T-helper 9 cell (primary cell): Measurements from ENCODE around the gene SLC49A4.

Experiments
- DNase-seq: peaks from one replicate; pipeline ENCODE4 v3.0.0-alpha.2; 2020

The SLC49A4 gene

DNA sequence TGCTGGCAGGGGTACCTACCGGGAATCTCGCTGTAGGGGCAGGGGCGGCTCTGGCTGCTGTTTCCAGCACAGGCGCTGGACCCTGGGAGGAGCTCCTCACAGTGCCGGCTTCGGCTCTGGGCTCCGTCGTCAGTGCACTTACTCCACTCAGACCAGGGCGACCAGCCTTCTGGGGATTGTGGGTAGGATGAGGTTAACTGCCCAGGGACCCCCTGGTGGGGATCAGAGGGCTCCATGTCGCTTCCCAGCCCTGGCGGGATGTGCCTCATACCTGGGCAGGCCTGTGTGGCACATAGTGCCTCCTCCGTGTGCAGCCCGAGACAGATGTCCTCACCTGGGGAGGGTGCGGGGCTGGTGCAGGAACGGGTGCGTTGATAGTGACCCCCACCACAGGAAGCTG is 117.0 kb downstream of the SLC49A4 start:
- DNase-seq: no peak

DNA sequence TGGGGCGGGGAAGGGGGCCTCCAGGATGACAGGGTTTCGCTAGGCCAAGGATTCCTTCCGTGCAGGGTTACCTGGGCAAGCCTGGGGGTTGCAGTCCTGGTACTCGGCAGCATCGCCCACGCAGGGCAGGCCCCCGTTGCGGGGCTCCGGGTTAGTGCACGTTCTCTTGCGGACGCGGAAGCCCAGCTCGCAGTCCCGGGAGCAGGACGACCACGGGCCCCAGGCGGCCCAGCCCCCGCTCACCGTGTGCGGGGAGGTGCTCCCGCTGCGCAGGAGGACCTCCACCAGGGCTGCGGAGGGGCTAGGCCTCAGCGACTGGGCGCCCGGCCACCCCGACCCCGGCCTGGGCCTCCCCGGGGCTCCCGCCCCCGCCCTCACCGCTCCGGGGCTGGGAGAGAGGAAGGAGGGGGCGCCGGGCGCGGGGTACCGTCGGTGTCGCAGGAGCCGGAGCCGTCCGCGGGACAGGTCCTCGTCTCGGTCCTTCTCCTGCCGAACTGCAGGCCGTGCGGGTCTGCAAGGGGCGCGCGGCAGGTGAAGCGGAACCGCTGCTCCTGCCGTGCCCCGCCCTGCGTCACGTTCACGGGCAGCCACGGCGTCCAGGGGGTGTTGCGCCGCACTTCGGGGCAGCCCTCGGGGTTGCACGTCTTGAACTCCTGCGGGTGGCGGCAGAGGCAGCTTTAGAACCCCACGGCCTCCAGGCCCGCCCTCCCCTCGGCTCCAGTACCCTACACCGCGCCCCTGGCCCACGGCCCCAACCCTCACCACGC is 118.1 kb downstream of the SLC49A4 start:
- DNase-seq: no peak

DNA sequence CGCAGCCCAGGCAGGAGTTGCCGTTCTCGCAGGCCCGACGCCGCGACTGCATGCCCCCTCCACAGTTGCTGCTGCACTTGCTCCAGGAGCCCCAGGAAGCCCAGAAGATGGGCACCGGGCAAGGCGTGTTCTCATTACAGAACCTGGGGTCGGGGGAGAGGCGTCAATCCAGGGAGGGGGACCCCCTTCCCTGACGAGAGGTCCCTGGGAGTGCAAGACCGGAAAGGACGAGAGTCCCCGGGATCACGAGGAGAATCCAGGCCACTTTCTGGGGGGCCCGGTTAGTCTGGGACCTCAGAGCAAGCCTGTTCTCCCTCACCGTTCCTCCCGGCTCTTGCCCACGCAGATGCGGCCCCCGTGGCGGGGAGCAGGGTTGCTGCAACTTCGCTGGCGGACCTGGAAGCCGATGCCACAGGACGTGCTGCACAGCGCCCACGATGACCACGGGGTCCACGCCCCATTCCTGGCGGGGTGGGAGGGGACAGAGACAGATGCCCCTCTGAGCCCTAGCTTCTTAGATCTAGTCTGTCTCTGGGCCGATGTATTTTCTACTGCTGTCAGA is 118.8 kb downstream of the SLC49A4 start:
- no peak for DNase-seq

DNA sequence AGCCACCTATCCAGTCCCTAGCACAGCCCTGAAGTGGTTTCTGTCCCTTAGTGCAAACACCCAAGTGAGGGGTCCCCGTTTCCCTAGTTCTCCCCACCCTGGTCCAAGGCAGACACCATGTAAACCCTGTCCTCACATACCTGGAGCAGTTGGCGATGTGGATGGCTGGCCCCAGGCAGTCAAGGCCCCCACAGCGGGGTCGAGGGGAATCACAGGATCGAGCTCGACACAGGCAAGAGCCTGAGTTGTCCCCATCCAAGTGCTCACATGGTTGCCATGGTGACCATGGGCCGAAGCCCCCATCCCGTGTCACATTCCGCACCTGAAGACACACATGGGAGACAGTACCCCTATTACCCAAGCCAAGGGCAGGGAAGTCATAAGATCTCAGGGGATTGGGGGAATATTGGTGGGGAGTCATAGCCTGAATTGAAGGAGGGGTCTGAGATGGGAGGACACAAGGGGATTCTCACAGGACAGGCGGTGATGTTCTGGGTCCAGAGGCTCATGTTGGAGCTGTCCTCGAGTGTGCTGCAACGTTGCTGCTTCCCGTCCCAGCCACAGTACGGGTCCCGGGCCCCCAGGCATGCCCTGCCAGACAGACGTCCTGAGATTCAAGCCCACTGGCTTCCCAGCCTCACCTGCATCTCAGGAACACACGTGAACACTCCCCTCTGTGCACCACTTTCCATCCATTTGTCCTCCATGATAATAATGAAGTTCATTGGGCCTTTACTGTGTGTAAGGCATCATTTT is 120.6 kb downstream of the SLC49A4 start:
- DNase-seq: no peak

DNA sequence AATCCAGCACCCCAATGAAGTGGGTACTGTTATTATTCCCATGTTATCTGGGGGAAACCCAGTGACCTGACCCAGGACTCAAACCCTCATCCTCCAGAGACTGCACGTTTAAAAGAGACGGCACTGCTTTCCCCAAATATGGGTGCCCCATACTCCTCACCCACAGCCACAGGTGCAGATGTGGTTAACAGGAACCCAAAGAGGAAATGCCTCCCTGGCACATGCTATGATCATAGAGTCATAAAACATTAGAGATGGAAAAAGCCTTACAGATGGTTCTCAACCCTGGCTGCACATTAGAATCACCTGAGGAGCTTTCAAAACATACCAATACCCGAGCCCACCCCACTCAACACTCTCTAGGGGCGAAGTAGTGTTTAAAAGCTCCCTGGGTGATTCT is 121.2 kb downstream of the SLC49A4 start:
- no peak for DNase-seq

DNA sequence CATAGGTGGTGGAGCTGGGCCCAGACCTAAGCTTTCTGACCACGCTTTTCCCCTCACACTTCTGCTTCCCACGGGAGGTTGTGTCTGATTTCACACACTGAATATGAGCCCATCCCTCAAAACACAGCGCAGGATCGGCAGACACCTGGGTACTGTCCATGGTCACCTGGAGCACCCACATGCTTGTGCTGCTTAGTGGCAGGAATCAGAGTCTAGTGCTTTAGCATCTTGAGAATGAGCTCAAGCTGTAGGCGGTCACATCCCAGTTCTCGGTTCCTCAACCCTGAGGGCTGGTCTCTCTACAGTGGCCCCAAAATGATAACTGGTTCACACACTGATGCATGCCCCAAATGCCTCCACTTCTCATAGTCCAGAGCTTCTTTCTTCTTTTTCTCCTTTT is 121.7 kb downstream of the SLC49A4 start:
- DNase-seq: no peak

DNA sequence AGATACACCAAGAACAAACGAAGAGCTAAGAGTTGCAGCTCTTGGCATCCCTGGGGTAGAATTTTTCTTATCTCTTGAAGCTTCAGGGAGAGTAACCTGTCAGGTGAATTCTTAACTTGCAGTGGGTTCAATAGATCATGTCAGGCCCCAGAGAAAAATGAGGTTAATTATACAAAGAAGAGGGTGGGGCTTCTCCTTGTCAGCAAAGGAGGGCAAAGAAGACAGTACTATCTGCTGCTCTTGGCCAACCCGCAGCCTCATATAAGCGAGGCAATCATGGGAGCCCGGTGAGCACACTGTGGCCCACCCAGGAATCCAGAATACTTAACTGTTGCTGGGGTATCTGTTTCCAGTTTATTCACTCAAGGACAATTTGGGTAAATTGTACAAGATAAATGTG is 122.5 kb downstream of the SLC49A4 start:
- no peak for DNase-seq

DNA sequence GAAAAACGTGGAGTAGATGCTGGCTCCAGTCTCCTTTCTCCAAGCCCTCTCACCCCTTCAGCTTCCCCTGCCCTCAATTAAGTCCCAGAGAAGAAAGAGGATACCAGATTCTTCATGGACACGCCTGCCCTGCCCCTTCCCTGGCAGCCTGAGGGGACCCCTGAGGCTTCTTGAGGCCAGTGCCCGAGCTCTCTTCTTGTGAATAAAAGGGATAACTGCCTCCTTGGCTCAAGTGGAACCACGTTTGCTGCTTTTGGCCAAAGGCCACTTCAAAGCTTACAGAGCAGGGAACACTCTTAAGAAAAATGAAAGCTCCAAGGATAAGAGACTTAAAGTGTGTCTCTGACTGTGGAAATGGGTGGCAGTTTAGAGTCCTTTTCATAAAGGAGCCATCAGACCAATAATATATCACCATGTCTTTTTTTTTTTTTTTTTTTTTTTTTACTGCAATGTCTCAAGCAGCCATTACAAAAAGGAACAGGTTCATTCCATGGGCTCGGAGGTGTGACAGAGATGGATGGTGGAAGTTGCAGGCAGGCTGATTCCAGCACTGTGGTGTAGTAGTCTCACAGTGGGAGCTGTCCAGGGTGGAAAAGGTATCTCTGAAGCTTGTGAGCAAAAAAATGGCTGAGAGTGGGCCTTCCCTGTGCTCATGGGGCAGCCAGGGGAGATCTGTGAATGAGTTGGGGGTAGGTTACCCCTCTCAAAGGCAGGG is 123.9 kb downstream of the SLC49A4 start:
- DNase-seq: no peak

DNA sequence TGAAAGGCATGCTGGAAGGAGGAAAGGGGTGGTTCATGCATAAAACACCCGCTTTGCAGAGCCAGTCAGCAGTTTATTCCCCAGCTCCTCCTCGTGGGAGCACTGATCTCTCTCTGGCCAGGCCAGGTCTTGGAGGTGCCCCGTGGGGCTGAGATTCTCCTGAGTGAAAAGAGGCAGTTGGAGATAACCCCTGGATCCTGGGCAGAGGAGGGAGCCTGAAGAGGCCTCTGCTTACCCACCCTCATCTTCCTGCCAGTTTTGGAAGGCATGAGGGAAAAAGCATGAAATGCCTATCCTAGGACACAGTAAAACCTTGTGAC is 124.4 kb downstream of the SLC49A4 start:
- DNase-seq: no peak

DNA sequence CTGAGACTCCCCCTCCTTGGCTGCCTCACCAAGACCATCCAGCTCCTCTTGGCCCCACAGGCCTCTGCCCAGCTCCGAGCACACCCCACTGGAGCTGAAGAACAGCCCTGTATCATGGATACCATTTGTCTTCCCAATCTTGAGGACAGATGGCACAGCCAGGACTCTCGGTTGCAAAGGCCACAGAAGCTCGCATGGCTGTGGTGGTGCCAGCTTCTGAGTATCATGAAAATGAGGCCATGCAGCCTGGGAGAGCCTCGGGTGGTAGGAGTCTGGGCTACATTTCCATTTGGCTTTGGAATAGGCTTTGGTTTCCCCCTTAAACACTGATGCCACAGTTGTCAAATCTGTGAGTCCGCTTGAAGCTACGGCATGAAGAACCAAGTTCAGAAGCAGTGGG is 126.1 kb downstream of the SLC49A4 start:
- no peak for DNase-seq

DNA sequence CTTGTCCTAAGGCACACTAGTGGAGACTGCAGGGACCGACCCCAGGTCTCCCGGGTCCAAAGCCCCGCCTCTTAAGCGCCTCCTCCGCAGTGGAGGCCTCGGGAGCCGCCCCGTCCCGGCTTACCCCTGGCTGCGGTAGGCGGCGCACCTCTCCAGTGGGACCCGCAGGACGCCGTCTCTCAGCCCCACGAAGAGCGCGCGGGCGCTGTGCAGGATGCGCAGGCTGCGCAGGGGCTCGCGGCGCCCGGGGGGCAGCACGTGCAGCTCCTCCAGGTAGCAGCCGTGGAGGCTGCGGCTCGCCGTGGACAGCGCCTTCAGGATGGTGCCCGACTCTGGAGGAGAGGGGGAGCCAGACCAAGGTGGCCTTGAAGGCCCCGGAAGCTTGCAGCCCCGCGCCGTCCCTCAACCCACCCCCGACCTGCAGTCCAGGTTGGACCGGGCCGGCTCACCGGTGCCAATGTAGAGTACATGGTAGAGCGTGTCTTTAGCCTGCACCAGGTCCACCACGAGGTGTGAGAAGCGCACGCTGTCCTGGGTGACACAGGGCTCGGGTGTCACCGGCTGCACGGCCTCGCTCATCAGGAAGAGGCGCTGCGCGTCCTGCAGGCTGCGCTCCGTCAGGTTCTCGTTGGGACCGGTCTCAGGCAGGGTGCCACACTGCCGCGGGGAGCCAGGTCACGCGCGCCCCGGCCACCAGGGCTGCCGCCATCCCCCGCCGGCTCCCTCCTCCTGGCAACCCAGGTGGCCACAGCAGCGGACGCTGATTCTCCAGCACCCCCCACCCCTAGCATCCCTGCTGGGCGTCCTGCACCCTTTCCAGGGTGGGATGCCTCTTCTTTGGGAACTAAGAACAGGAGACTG is 127.2 kb downstream of the SLC49A4 start:
- no peak for DNase-seq

DNA sequence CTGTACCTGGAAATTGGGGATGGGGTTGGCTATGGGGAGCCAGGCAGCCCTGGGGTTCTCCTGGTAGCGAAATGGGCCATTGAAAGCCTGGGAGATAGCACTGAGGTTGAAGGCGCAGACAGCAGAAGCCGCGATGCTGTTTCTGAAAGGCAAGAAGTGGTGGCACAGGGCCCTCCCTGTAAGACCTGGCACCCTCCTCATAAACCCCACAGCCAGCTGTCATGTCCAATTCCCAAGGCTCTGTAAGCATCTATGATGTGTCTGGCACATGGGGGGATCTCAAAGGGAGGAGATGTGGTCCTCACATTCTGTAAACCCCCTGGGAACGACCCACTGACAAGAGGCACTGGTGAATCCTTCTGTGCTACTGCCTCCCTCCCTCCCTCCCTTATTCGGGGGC is 128.7 kb downstream of the SLC49A4 start:
- DNase-seq: no peak

DNA sequence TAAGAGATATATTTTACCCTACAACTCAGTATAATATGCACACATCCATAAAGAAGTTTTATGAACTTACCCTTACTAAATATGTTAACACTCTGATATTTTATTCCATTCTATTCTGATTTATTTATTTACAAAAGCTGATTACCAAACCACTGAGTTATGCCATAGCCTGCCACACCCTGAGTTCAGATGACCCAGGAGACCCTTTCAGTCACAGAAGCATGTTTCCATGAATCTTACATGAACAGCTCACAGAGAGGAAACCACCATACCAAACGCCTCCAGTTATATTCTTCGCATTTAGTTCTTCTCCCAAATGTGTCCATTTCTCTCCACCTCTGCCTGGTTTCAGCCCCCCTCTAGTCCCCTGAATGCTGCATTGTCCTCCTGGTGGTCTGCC is 129.2 kb downstream of the SLC49A4 start:
- DNase-seq: no peak

DNA sequence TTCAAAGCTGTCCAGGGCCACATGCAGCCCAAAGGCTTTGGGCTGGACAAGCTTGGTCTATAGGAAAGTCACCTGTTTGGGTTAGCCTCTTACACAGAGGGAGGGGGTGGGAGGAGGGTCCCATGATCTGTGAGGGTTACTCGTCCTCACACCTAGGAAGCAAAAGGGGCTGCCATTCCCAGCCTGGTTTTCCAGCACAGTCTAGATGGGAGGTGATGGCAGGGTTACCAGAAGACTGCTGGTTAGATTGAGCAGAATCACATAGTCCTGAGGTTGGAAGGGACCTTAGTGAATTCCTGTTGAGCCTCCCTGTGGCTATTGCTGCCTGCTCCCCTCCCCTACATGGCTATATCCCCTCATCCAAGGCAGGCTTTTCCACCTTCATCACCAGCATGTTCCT is 130.9 kb downstream of the SLC49A4 start:
- no peak for DNase-seq

DNA sequence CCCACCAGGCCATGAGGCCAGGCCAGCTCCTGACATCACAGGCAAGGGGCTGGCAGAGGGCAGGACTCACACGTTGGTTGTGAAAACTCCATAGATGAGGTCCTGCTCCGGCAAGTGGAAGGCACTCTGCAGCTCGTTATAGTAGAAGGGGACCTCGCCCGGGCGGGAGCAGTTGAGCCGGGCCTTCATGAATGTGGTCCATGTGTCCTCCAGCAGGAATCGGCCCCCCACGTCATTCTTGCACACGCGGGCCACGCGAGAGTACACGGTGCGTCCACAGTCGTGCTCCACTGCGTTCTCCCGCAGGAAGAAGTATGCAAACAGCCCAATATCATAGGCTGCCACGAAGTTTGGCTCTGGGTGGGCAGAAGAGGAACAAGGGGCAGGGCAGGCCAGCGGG is 131.5 kb downstream of the SLC49A4 start:
- DNase-seq: no peak

DNA sequence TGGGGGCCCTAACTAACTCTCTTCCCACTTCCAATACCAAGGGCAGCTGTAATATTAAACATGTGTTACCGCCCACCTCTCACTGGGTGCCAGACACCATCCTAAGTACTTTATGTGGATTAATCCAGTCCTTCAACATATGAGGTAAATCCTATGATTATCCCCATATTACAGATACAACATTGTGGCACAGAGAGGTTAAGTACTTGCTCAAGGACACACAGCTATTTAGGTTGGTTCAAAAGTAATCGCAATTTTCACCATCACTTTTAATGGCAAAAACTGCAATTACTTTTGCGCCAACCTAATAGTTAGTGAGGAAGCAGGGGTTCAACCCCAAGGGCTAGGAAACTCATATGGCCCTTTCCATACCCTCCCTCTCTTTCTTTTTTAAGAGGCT is 131.9 kb downstream of the SLC49A4 start:
- DNase-seq: no peak

DNA sequence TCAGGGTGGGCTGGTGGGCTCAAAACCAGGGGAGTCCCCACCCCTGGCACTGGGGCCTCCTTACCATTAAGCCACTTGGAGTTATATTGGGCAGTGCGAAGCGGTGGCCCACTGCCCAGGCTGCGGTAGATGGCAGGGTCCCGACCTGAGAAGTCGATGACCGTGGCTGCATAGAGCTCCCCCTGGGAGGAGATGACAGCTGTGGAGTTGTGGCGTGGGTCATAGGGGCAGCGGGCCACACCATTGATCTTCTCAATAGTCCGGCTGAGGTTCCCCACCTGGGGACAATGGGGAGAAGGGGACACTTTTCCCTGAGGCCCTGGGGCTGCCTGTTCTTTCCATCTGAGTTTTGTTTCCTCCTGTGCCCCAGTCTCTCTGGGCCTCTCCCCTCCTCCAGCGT is 132.9 kb downstream of the SLC49A4 start:
- DNase-seq: no peak

DNA sequence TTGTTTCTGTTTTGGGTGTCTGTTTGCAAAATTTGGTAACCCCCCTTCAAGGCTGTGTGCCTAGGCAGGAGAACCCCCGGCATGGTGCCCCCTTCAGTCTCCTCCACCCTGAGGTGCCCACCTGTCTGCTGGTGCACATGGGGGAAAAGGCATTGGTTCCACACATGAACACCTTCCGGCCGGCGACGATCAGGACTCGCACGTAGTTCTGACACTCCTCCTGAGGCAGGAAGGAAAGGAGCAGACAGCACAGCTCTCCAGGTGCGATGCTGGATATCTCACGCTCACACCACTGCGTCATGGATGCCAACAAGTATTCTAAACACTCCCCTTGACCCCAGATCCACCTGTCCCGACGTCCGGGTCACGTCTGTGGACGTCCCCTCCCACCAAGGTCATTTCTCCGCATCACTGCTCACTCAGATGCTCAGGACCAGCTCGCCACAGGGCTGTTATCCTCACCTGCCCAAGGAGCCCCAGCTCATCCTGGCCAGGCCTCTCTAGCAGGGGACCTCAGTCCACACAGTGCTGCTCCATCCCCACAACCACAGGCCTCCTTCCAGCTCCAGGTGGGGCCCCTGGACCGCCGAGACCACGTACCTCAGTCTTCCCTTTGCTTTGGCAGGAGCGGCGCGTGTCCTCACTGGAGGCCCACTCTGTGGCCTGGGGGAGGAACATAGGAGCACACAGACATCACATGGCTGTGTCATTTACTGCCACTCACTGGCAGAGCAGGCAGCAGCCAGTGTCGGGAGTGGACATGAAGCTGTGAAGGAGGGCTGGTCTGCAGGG is 133.7 kb downstream of the SLC49A4 start:
- DNase-seq: no peak

DNA sequence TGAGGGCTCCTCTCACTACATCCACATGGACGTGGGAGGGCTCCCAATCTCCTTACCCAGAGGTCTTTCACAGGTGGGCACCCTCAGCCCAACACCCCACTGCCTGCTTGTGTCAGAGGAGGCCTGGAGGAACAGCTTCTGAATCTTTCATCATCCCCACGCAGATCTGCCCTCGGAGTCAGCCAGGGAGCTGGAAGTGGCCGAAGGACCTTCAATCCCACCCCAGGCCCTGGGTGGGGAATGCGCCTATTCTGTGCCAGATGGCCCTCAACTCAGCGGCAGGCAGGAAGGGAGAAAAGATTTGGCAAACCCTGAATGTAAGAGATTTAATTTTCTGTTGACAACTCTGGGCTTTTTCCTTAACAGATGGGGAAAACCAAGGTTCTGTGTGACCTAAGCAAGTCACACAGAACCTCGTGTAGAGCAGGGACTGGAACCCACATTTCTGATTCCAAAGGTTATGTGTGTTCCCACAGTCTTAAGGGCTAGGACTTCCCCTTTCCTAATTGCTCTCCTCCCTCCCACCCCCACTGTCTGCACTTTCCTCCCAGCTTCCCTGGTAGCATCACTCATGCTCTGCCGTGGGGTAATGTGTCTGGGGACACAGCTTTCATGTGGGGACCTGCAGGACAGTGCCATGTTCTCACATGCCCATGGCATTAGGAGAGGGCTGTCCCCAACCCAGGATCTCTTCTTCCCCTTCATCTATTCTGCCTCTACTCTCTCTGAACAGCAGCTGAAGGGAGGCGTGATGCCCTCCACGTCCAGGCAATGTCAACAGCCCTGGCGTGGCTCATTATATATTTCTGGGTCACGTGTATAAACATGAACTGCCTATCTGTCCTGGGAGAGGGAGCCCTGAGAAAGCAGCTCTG is 134.6 kb downstream of the SLC49A4 start:
- no peak for DNase-seq

DNA sequence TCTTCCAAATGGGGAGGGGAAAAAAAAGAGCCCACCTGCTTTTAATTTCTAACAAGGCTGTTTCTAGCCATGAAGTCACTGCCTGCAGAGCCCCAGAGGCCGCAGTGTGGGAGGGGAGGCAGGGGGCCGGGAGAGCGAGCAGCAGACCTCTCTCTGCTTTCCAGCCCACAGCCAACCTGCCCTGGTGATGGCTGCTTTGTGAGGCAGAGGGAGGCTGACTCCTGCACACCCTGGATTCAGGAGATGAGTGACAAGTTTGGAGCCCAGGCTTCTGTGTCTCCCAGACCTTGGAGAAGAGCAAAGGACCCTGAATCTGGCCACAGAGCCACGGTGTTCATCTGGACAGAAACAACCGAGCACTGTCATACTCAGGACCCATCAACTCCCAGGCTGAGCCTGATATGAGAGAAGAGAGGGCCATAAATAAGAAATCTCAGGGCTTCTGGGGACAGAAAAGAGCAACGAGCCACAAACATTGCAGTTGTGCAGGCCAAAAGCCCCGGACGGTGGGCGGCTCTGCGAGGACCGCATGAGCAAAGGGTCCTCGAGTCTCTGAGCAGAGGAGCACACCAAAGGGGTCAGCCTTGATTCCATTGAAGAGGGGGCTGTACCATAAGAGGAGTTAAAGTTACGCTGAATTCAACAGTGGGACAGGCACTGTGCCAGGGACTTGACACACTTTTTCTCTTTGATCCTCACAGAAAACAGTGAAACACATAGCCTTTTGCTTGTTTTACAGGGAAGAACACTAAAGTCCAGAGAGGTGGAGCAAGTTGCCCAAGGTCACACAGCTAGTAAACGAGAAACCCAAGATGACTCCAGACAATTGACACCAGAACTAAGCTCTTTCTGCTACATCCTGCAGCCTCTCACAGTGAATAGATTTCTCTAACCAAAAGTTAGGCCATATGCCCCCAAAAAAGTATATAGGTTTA is 135.5 kb downstream of the SLC49A4 start:
- no peak for DNase-seq
